Keratinocyte (primary cell): ENCODE measurements around the gene PRKCE. TPM values are rescaled to one million over a fixed set of nuclear protein-coding genes. Genes with fewer than 3 reads are reported as not detected.

Experiments used
- DNase-seq: peaks from one replicate; pipeline ENCODE4 v3.0.0-alpha.2; 2011; ENCODE audit warnings: low read depth, missing footprints, low spot score
- FAIRE-seq: peaks from 2 replicates; lab custom pipeline; 2011; peaks lifted over from hg19 to GRCh38; lab: Jason Lieb, UNC
- H2AFZ ChIP-seq: 2 replicates; pipeline ENCODE4 v1.6.0; 2012; ENCODE audit warnings: low read length, control low read depth, inconsistent platforms; ENCODE audit not compliant: control insufficient read depth
- H3K27ac ChIP-seq: 2 replicates; pipeline ENCODE4 v1.5.1; 2011; ENCODE audit warnings: low read length; ENCODE audit not compliant: control insufficient read depth, insufficient read depth
- H3K27me3 ChIP-seq: 3 replicates; pipeline ENCODE4 v1.6.0; 2011; ENCODE audit warnings: low read length; ENCODE audit not compliant: control insufficient read depth, insufficient read depth; ENCODE audit errors: extremely low read depth
- H3K36me3 ChIP-seq, 2 experiments: 2 replicates in 1 of 2; 3 replicates in 1 of 2; pipeline ENCODE4 v1.5.1; 2011; ENCODE audit warnings: low read length in 2 of 2, mild to moderate bottlenecking in 1 of 2; ENCODE audit not compliant: control insufficient read depth in 2 of 2, insufficient read depth in 2 of 2; ENCODE audit errors: extremely low read depth in 1 of 2
- H3K4me1 ChIP-seq: 3 replicates; pipeline ENCODE4 v1.5.1; 2011; ENCODE audit warnings: low read length; ENCODE audit not compliant: control insufficient read depth, insufficient read depth; ENCODE audit errors: extremely low read depth
- H3K4me2 ChIP-seq: 3 replicates; pipeline ENCODE4 v1.6.0; 2011; ENCODE audit warnings: low read depth, low read length; ENCODE audit not compliant: control insufficient read depth, insufficient read depth; ENCODE audit errors: extremely low read depth
- H3K4me3 ChIP-seq, 3 experiments: fragments of 200-600 bp in 1 of 3; sonication (generic) in 1 of 3; 2 replicates in 2 of 3; 3 replicates in 1 of 3; pipeline ENCODE4 v1.5.1; 2011 to 2016; ENCODE audit warnings: low read length in 3 of 3, mild to moderate bottlenecking in 3 of 3, control low read depth in 2 of 3, inconsistent platforms in 1 of 3, low read depth in 1 of 3, mixed read lengths in 1 of 3, mixed run types in 1 of 3, moderate library complexity in 1 of 3; ENCODE audit not compliant: control insufficient read depth in 2 of 3, insufficient read depth in 2 of 3; ENCODE audit errors: extremely low read depth in 1 of 3
- H3K79me2 ChIP-seq: 2 replicates; pipeline ENCODE4 v1.6.0; 2012; ENCODE audit warnings: low read length; ENCODE audit not compliant: control insufficient read depth, insufficient read depth
- H3K9ac ChIP-seq: 3 replicates; pipeline ENCODE4 v1.6.0; 2011; ENCODE audit warnings: low read length; ENCODE audit not compliant: control insufficient read depth, insufficient read depth; ENCODE audit errors: extremely low read depth
- H3K9me1 ChIP-seq: 3 replicates; pipeline ENCODE4 v1.6.0; 2011; ENCODE audit warnings: low read length; ENCODE audit not compliant: control insufficient read depth, insufficient read depth; ENCODE audit errors: extremely low read depth
- H3K9me3 ChIP-seq: 2 replicates; pipeline ENCODE4 v1.5.1; 2012; ENCODE audit warnings: low read depth, low read length; ENCODE audit not compliant: control insufficient read depth
- H4K20me1 ChIP-seq: 3 replicates; pipeline ENCODE4 v1.6.0; 2011; ENCODE audit warnings: low read length; ENCODE audit not compliant: control insufficient read depth, insufficient read depth; ENCODE audit errors: extremely low read depth
- EZH2 ChIP-seq: IDR thresholded peaks from one replicate; pipeline ENCODE4 v1.6.1; 2012; ENCODE audit warnings: inconsistent platforms, mild to moderate bottlenecking, low read length, moderate library complexity
- dilution Hi-C: fragments of 300-500 bp; cut with MboI; formaldehyde crosslinking; loops from one replicate; pipeline ENCODE4 v1.7.0; 2020; ENCODE audit warnings: low sequenced_read_pairs; ENCODE audit not compliant: extremely low pct_ligation_motif_present
- polyA plus RNA-seq, 5 experiments: library from polyadenylated mRNA; depleted of rRNA in 3 of 5; stranded (reverse) in 3 of 5; stranded (forward) in 1 of 5; unstranded in 1 of 5; fragments of >200 nt; gene quantifications; 1 replicate in 1 of 5; 2 replicates in 3 of 5; 3 replicates in 1 of 5; pipeline versions ENCODE4 v1.2.1 to v1.2.3, GENCODE V29; 2011 to 2012; ENCODE audit warnings: missing spikeins in 2 of 5, low read depth in 1 of 5, low replicate concordance in 1 of 5
- TF ChIP-seq, protein P1 (sequence below), 3 experiments: IDR thresholded peaks in 1 of 3; conservative IDR thresholded peaks in 1 of 3; optimal IDR thresholded peaks in 1 of 3; 2 replicates in 2 of 3; 3 replicates in 1 of 3; pipeline versions ENCODE3 to v1.5.1; 2011; ENCODE audit warnings: low read length in 3 of 3, mild to moderate bottlenecking in 3 of 3, moderate library complexity in 2 of 3, control low read depth in 1 of 3, inconsistent platforms in 1 of 3; ENCODE audit not compliant: insufficient read depth in 2 of 3; ENCODE audit errors: extremely low read depth in 1 of 3

PRKCE gene
- polyA plus RNA-seq, 1 donor (not counting 4 experiments of a cell fraction or from before 2014, with no cell fraction given): 2.0 TPM

GRCh38 chr2:45864121-45864520, 212.6 kb downstream of the PRKCE start:
- Histone ChIP-seq H3K9ac (no peak overlapping the region), H3K9me1 (no peaks in the 10 kb centered on the region), H3K36me3 (no peaks in the 10 kb centered on the region), H3K9me3 (no peaks in the 10 kb centered on the region), H3K79me2 (no peaks in the 10 kb centered on the region), H4K20me1 (no peaks in the 10 kb centered on the region), H3K27ac (no peak overlapping the region), H2AFZ (no peak overlapping the region), H3K27me3 (no peaks in the 10 kb centered on the region), H3K4me2 (no peak overlapping the region), H3K4me1 (peaks cover 5% of the 10 kb centered on the region), H3K4me3 (no peak overlapping the region)
- no peak for FAIRE-seq
- no peak for TF ChIP-seq EZH2
- TF ChIP-seq, protein P1, sequence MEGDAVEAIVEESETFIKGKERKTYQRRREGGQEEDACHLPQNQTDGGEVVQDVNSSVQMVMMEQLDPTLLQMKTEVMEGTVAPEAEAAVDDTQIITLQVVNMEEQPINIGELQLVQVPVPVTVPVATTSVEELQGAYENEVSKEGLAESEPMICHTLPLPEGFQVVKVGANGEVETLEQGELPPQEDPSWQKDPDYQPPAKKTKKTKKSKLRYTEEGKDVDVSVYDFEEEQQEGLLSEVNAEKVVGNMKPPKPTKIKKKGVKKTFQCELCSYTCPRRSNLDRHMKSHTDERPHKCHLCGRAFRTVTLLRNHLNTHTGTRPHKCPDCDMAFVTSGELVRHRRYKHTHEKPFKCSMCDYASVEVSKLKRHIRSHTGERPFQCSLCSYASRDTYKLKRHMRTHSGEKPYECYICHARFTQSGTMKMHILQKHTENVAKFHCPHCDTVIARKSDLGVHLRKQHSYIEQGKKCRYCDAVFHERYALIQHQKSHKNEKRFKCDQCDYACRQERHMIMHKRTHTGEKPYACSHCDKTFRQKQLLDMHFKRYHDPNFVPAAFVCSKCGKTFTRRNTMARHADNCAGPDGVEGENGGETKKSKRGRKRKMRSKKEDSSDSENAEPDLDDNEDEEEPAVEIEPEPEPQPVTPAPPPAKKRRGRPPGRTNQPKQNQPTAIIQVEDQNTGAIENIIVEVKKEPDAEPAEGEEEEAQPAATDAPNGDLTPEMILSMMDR (optimal IDR thresholded peaks at IDR 0.05 in 1 of 3, IDR thresholded peaks at IDR 0.05 in 1 of 3, conservative IDR thresholded peaks at IDR 0.05 in 1 of 3; ENCODE audit: extremely low read depth in 1 of 3, insufficient read depth in 2 of 3, low read length in 3 of 3): no peak
- DNase-seq: no peak
- dilution Hi-C loops: no loop called here

- H3K4me2 ChIP-seq: no peak overlapping the region
- H2AFZ ChIP-seq: no peak overlapping the region
- no peak for DNase-seq
- H3K4me1 ChIP-seq: no peaks in the 10 kb centered on the region
- no peaks in the 10 kb centered on the region for H3K79me2 ChIP-seq
- dilution Hi-C loops: no loop called here
- TF ChIP-seq, protein P1 (optimal IDR thresholded peaks at IDR 0.05 in 1 of 3, IDR thresholded peaks at IDR 0.05 in 1 of 3, conservative IDR thresholded peaks at IDR 0.05 in 1 of 3; ENCODE audit: extremely low read depth in 1 of 3, insufficient read depth in 2 of 3, low read length in 3 of 3): no peak
- no peak for TF ChIP-seq EZH2
- FAIRE-seq: no peak
- H3K36me3 ChIP-seq: no peaks in the 10 kb centered on the region
- H3K4me3 ChIP-seq: no peak overlapping the region
- no peak overlapping the region for H3K27ac ChIP-seq
- H3K9me1 ChIP-seq: no peaks in the 10 kb centered on the region
- no peaks in the 10 kb centered on the region for H3K27me3 ChIP-seq
- no peak overlapping the region for H3K9ac ChIP-seq
- no peaks in the 10 kb centered on the region for H3K9me3 ChIP-seq
- no peaks in the 10 kb centered on the region for H4K20me1 ChIP-seq
These were observed 215.9 kb downstream of the PRKCE start for GRCh38 chr2:45867349-45867748.
